ENCODE data around the gene HAUS3. TPM values are rescaled to one million over a fixed set of nuclear protein-coding genes. Genes with fewer than 3 reads are reported as not detected.

Gene HAUS3
- total RNA-seq, 1 experiment from 2014 or later: 11.2 TPM

GRCh38 chr4:2231082-2231481 is 10.8 kb downstream of the HAUS3 start:
- Histone ChIP-seq H3K27me3 (ENCODE audit: control insufficient read depth, insufficient read depth, low read length) (no peaks in the 10 kb centered on the region), H3K27ac (ENCODE audit: low read length) (no peak overlapping the region), H3K4me3 (ENCODE audit: low read depth in 2 of 2, low read length in 2 of 2) (no peak overlapping the region), H3K4me1 (ENCODE audit: control insufficient read depth, insufficient read depth, low read length) (no peaks in the 10 kb centered on the region), H3K9me3 (ENCODE audit: control insufficient read depth, insufficient read depth, low read depth, low read length) (no peaks in the 10 kb centered on the region), H3K36me3 (ENCODE audit: control insufficient read depth, insufficient read depth, low read length) (peaks cover 9% of the 10 kb centered on the region; the same call in 1 of the 2 replicates)
- TF ChIP-seq REST (IDR thresholded peaks at IDR 0.05; ENCODE audit: insufficient read depth in 1 of 2, low read depth in 2 of 2, low read length in 1 of 2) (no peak), SIN3A (IDR thresholded peaks at IDR 0.05; ENCODE audit: borderline replicate concordance, insufficient read depth, low read depth, low read length) (no peak), CTCF (IDR thresholded peaks at IDR 0.05) (no peak), POLR2AphosphoS5 (IDR thresholded peaks at IDR 0.05; ENCODE audit: low read depth, low read length) (no peak), TCF7L2 (IDR thresholded peaks at IDR 0.05; ENCODE audit: low read depth, low read length) (no peak)
- no peak for ATAC-seq
- ChIA-PET POLR2A (interaction anchor here (0.6 kb wide), 1 partner anchor 497 kb away, joined by 8 read pairs; no protein-coding TSS in a partner anchor), CTCF (no interaction called here)
- no TSS peak for BruUV-seq (replicated peaks)
- no peak for DNase-seq (ENCODE audit: low read depth, low spot score)
- intact Hi-C loops (cut with micrococcal nuclease; ENCODE audit: unreplicated experiment) (no loop called here), in situ Hi-C loops (cut with HindIII; ENCODE audit: low pct_unique_long_range_greater_than_20kb, low sequenced_read_pairs) (no loop called here)

- ChIA-PET POLR2A (no interaction called here), CTCF (no interaction called here)
- H3K27ac ChIP-seq (ENCODE audit: low read length): no peak overlapping the region
- no peak for DNase-seq (ENCODE audit: low read depth, low spot score)
- TF ChIP-seq REST (IDR thresholded peaks at IDR 0.05; ENCODE audit: insufficient read depth in 1 of 2, low read depth in 2 of 2, low read length in 1 of 2) (no peak), SIN3A (IDR thresholded peaks at IDR 0.05; ENCODE audit: borderline replicate concordance, insufficient read depth, low read depth, low read length) (no peak), POLR2AphosphoS5 (IDR thresholded peaks at IDR 0.05; ENCODE audit: low read depth, low read length) (no peak), CTCF (IDR thresholded peaks at IDR 0.05) (no peak), TCF7L2 (IDR thresholded peaks at IDR 0.05; ENCODE audit: low read depth, low read length) (no peak)
- intact Hi-C loops (cut with micrococcal nuclease; ENCODE audit: unreplicated experiment) (no loop called here), in situ Hi-C loops (cut with HindIII; ENCODE audit: low pct_unique_long_range_greater_than_20kb, low sequenced_read_pairs) (no loop called here)
- no TSS peak for BruUV-seq (replicated peaks)
- H3K9me3 ChIP-seq (ENCODE audit: control insufficient read depth, insufficient read depth, low read depth, low read length): no peaks in the 10 kb centered on the region
- no peak overlapping the region for H3K4me3 ChIP-seq (ENCODE audit: low read depth in 2 of 2, low read length in 2 of 2)
- no peaks in the 10 kb centered on the region for H3K27me3 ChIP-seq (ENCODE audit: control insufficient read depth, insufficient read depth, low read length)
- H3K4me1 ChIP-seq (ENCODE audit: control insufficient read depth, insufficient read depth, low read length): no peaks in the 10 kb centered on the region
- H3K36me3 ChIP-seq (ENCODE audit: control insufficient read depth, insufficient read depth, low read length): peaks cover 2% of the 10 kb centered on the region
- ATAC-seq: no peak
These were observed 15.7 kb downstream of the HAUS3 start for GRCh38 chr4:2226261-2226660.
